GM12878 (cell line): ENCODE measurements around the gene ERC1. TPM values are rescaled to one million over a fixed set of nuclear protein-coding genes. Genes with fewer than 3 reads are reported as not detected.

Experiments used
- ATAC-seq: fragments of 200-7000 bp; cut with Tn5 transposase; 3 replicates; pipeline ENCODE4 v1.9.1; 2020; ENCODE audit warnings: mild to moderate bottlenecking, moderate library complexity
- BruUV-seq: library from RNA; stranded (reverse); fragments of 400-500 nt; replicated peaks from 2 replicates; lab custom pipeline; 2021; lab: Mats Ljungman, UMichigan
- CTCF ChIA-PET: fragments of 300-600 bp; sonication (Branson Sonifier 250); formaldehyde crosslinking; extraction: SDS; loops from one replicate; lab custom pipeline; 2021; ENCODE audit warnings: inconsistent platforms; lab: Yijun Ruan, JAX
- POLR2A ChIA-PET: fragments of 350-600 bp; formaldehyde crosslinking; extraction: SDS; loops from one replicate; lab custom pipeline; 2021; ENCODE audit warnings: inconsistent platforms; lab: Charles Lee
- RAD21 ChIA-PET: fragments of 300-600 bp; sonication (Branson Sonifier 250); formaldehyde crosslinking; loops from one replicate; lab custom pipeline; 2023; ENCODE audit warnings: antibody characterized with exemption; ENCODE audit not compliant: unreplicated experiment; lab: Charles Lee
- SMC1A ChIA-PET: fragments of 300-600 bp; sonication (Branson Sonifier 250); formaldehyde crosslinking; loops from one replicate; lab custom pipeline; 2023; ENCODE audit not compliant: unreplicated experiment, uncharacterized antibody; lab: Charles Lee
- DNase-seq: peaks from one replicate; pipeline ENCODE4 v3.0.0-alpha.2; 2011; ENCODE audit warnings: low read depth, low spot score
- FAIRE-seq: peaks from 3 replicates; lab custom pipeline; 2011; peaks lifted over from hg19 to GRCh38; lab: Jason Lieb, UNC
- H2AFZ ChIP-seq: 2 replicates; pipeline ENCODE4 v1.6.0; 2011; ENCODE audit warnings: low read depth, low read length, control low read depth; ENCODE audit not compliant: control insufficient read depth
- H3K27ac ChIP-seq: 2 replicates; pipeline ENCODE4 v1.5.1; 2011; ENCODE audit warnings: control low read depth; ENCODE audit not compliant: control insufficient read depth, insufficient read depth
- H3K27me3 ChIP-seq, 2 experiments: replicated peaks in 1 of 2; 2 replicates each; pipeline versions ENCODE4 v1.6.0 to v1.6.1; 2011; ENCODE audit warnings: low read length in 1 of 2; ENCODE audit not compliant: control insufficient read depth in 2 of 2, insufficient read depth in 2 of 2
- H3K36me3 ChIP-seq, 2 experiments: 2 replicates each; pipeline ENCODE4 v1.5.1; 2011; ENCODE audit warnings: low read length in 1 of 2; ENCODE audit not compliant: control insufficient read depth in 2 of 2, insufficient read depth in 2 of 2
- H3K4me1 ChIP-seq: 2 replicates; pipeline ENCODE4 v1.6.1; 2011; ENCODE audit warnings: mild to moderate bottlenecking, low read length, moderate library complexity, mixed read lengths; ENCODE audit not compliant: control insufficient read depth, insufficient read depth
- H3K4me2 ChIP-seq: 2 replicates; pipeline ENCODE4 v1.6.0; 2011; ENCODE audit warnings: control low read depth; ENCODE audit not compliant: control insufficient read depth, insufficient read depth
- H3K4me3 ChIP-seq: fragments of 200-600 bp; sonication (generic); 2 replicates; pipeline ENCODE4 v1.5.1; 2016
- H3K79me2 ChIP-seq: 2 replicates; pipeline ENCODE4 v1.6.0; 2011; ENCODE audit warnings: low read length; ENCODE audit not compliant: control insufficient read depth, insufficient read depth
- H3K9ac ChIP-seq: 2 replicates; pipeline ENCODE4 v1.8.0; 2011; ENCODE audit warnings: low read length, control low read depth, mixed read lengths; ENCODE audit not compliant: control insufficient read depth, insufficient read depth
- H3K9me3 ChIP-seq: replicated peaks from 3 replicates; pipeline ENCODE4 v1.5.1; 2011; ENCODE audit warnings: mild to moderate bottlenecking, low read length; ENCODE audit not compliant: control insufficient read depth, insufficient read depth
- H4K20me1 ChIP-seq: 2 replicates; pipeline ENCODE4 v1.6.0; 2011; ENCODE audit not compliant: control insufficient read depth, insufficient read depth
- ATF2 ChIP-seq: IDR thresholded peaks from 2 replicates; pipeline ENCODE4 v1.6.1; 2012; ENCODE audit warnings: low read length, inconsistent platforms
- CBX3 ChIP-seq: fragments of 200-600 bp; sonication (generic); IDR thresholded peaks from 2 replicates; pipeline ENCODE4 v1.6.1; 2016; ENCODE audit warnings: low read depth, borderline replicate concordance
- HDAC6 ChIP-seq: fragments of 200-600 bp; sonication (generic); IDR thresholded peaks from one replicate; pipeline ENCODE4 v1.8.0; 2017; ENCODE audit warnings: antibody characterized with exemption; ENCODE audit not compliant: unreplicated experiment
- IKZF2 ChIP-seq, 2 experiments: fragments of 450-650 bp; IDR thresholded peaks; 2 replicates each; pipeline ENCODE4 v1.6.1; 2017; ENCODE audit warnings: mild to moderate bottlenecking in 2 of 2, moderate library complexity in 2 of 2
- IRF5 ChIP-seq: fragments of 450-650 bp; IDR thresholded peaks from 2 replicates; pipeline ENCODE4 v1.6.1; 2017; ENCODE audit warnings: borderline replicate concordance
- LARP7 ChIP-seq: fragments of 450-650 bp; IDR thresholded peaks from 2 replicates; pipeline ENCODE4 v1.6.1; 2017; ENCODE audit warnings: mild to moderate bottlenecking
- PKNOX1 ChIP-seq: fragments of 450-650 bp; IDR thresholded peaks from 2 replicates; pipeline ENCODE4 v1.6.1; 2016; ENCODE audit warnings: mild to moderate bottlenecking
- PML ChIP-seq: IDR thresholded peaks from 2 replicates; pipeline ENCODE4 v1.6.1; 2012; ENCODE audit warnings: low read length, inconsistent platforms
- RFX5 ChIP-seq: IDR thresholded peaks from 2 replicates; pipeline ENCODE4 v1.6.1; 2011; ENCODE audit warnings: low read depth, low read length, improper control_type of control experiment
- SIX5 ChIP-seq: IDR thresholded peaks from 2 replicates; pipeline ENCODE4 v1.6.1; 2011; ENCODE audit warnings: mild to moderate bottlenecking, low read depth, low read length, moderate library complexity; ENCODE audit not compliant: severe bottlenecking
- WGBS: methylation state at CpG from one replicate; pipeline ENCODE4 v1.1.6; 2016; ENCODE audit warnings: low lambda C conversion rate; ENCODE audit not compliant: insufficient replicate concordance, insufficient coverage; ENCODE audit errors: missing lambda C conversion rate; 5-methylcytosine and 5-hydroxymethylcytosine counted together
- in situ Hi-C: fragments of 300-500 bp; cut with MboI; formaldehyde crosslinking; loops from 9 replicates; pipeline ENCODE4 v1.14.3; 2018; ENCODE audit warnings: mixed read lengths
- intact Hi-C: fragments of 100-400 bp; cut with micrococcal nuclease; formaldehyde crosslinking; loops from one replicate; pipeline ENCODE4 v1.14.2; 2022; ENCODE audit not compliant: unreplicated experiment
- polyA plus RNA-seq, 11 experiments: library from polyadenylated mRNA; depleted of rRNA in 4 of 11; unstranded in 6 of 11; stranded (reverse) in 5 of 11; fragments of >200 nt; fragmentation: Nextera tagmentation in 4 of 11; fragmentation: Illumina TruSeq in 1 of 11; extraction: Ambion mirVana in 4 of 11; extraction: Trizol in 1 of 11; gene quantifications; 1 replicate in 1 of 11; 2 replicates in 10 of 11; pipeline versions ENCODE4 v1.2.1 to v1.2.3, GENCODE V29; 2011 to 2016; ENCODE audit warnings: inconsistent platforms in 2 of 11, missing spikeins in 2 of 11, low read depth in 1 of 11
- total RNA-seq, 4 experiments: library from RNA; depleted of rRNA in 3 of 4; stranded (reverse); fragments of >200 nt in 3 of 4; fragmentation: Illumina TruSeq in 1 of 4; extraction: Trizol in 1 of 4; gene quantifications; 2 replicates each; pipeline versions ENCODE4 v1.2.1 to v1.2.3, GENCODE V29; 2013 to 2021

Gene ERC1
- total and polyA plus RNA-seq, 10 of the 15 experiments (the other 5 are each of a cell fraction or from before 2014, with no cell fraction given), result 0.75 to 8.0 (median 5.0) TPM

- no peak overlapping the region for H3K9ac ChIP-seq
- POLR2A ChIA-PET, result interaction anchor here (0.6 kb wide), 1 partner anchor 36 kb away, joined by 3 read pairs; no protein-coding TSS in a partner anchor
- H3K27ac ChIP-seq, result no peak overlapping the region
- H3K9me3 ChIP-seq, result no peaks in the 10 kb centered on the region
- DNase-seq, result no peak
- ATAC-seq, result no peak; the same call in 2 of the 3 replicates
- TF ChIP-seq PML, result no peak
- H3K79me2 ChIP-seq, result no peaks in the 10 kb centered on the region
- H2AFZ ChIP-seq, result no peak overlapping the region
- H3K4me3 ChIP-seq, result no peak overlapping the region
- intact Hi-C loops, result no loop called here
- FAIRE-seq, result no peak
- H3K36me3 ChIP-seq, result no peaks in the 10 kb centered on the region; a peak in 1 of 4 replicates
- CTCF ChIA-PET, result interaction anchor here (2.2 kb wide), 1 partner anchor 54 kb away, joined by 9 read pairs; no protein-coding TSS in a partner anchor
- SMC1A ChIA-PET, result interaction anchor here (0.7 to 1.8 kb wide), 2 partner anchors 212 to 343 kb away, joined by 3 read pairs; no protein-coding TSS in a partner anchor
- RAD21 ChIA-PET, result no interaction called here
- 47% methylated on average over 6 of the region's 6 CpGs for WGBS
- H3K27me3 ChIP-seq, result no peaks in the 10 kb centered on the region
- H3K4me1 ChIP-seq, result no peaks in the 10 kb centered on the region
- BruUV-seq, result no TSS peak
- H3K4me2 ChIP-seq, result no peak overlapping the region
- no peaks in the 10 kb centered on the region for H4K20me1 ChIP-seq
- in situ Hi-C loops, result no loop called here
Observed at GRCh38 chr12:1171657-1172408, 180.8 kb downstream of the ERC1 start.

- in situ Hi-C loops, result no loop called here
- TF ChIP-seq LARP7 (no peak), RFX5 (no peak), IKZF2 (IDR thresholded peaks at IDR 0.05) (no peak), CBX3 (no peak), ATF2 (no peak), HDAC6 (no peak), SIX5 (no peak), PKNOX1 (no peak), IRF5 (no peak)
Observed at GRCh38 chr12:1173781-1174617, 183.0 kb downstream of the ERC1 start.

More at GRCh38 chr12:1173781-1174617, 183.0 kb downstream of the ERC1 start:
- ChIA-PET SMC1A (interaction anchor here (0.7 to 2.7 kb wide), 5 partner anchors 9 to 56 kb away, joined by 3 to 11 read pairs (median 3); no protein-coding TSS in a partner anchor), CTCF (interaction anchor here (1.2 kb wide), 1 partner anchor 56 kb away, joined by 4 read pairs; no protein-coding TSS in a partner anchor), POLR2A (interaction anchor here (0.6 kb wide), 1 partner anchor 449 kb away, joined by 3 read pairs; no protein-coding TSS in a partner anchor), RAD21 (interaction anchor here (1.3 kb wide), 1 partner anchor 409 kb away, joined by 3 read pairs; no protein-coding TSS in a partner anchor)
- BruUV-seq, result no TSS peak
- H3K27ac ChIP-seq, result no peak overlapping the region
- DNase-seq (no peak), FAIRE-seq (no peak), ATAC-seq (no peak)
- no peaks in the 10 kb centered on the region for H3K4me1 ChIP-seq
- H3K36me3 ChIP-seq, result no peaks in the 10 kb centered on the region; a peak in 1 of 4 replicates
- no peaks in the 10 kb centered on the region for H3K79me2 ChIP-seq
- intact Hi-C loops, result no loop called here
- no peaks in the 10 kb centered on the region; the same call in 2 of the 3 replicates for H3K9me3 ChIP-seq
- H4K20me1 ChIP-seq, result no peaks in the 10 kb centered on the region
- no peak overlapping the region for H2AFZ ChIP-seq
- H3K9ac ChIP-seq, result no peak overlapping the region
- H3K4me2 ChIP-seq, result no peak overlapping the region
- no peak overlapping the region for H3K4me3 ChIP-seq
- WGBS, result 38% methylated on average over 8 of the region's 8 CpGs
- no peaks in the 10 kb centered on the region for H3K27me3 ChIP-seq
